H9 (cell line): ENCODE measurements around the gene LRRC7. TPM values are rescaled to one million over a fixed set of nuclear protein-coding genes. Genes with fewer than 3 reads are reported as not detected.

ENCODE experiments used
- DNase-seq: peaks from one replicate; pipeline ENCODE4 v3.0.0-alpha.2; 2017
- H2AFZ ChIP-seq: one replicate; pipeline ENCODE4 v1.6.1; 2013; ENCODE audit warnings: mild to moderate bottlenecking, low read length, control low read depth, moderate library complexity
- H2AK5ac ChIP-seq: 2 replicates; pipeline ENCODE4 v1.6.1; 2013; ENCODE audit warnings: low read length, control low read depth, mixed read lengths; ENCODE audit not compliant: insufficient read length
- H2BK120ac ChIP-seq: one replicate; pipeline ENCODE4 v1.6.1; 2013; ENCODE audit warnings: low read depth, mild to moderate bottlenecking, low read length, control low read depth, inconsistent platforms; ENCODE audit not compliant: poor library complexity, severe bottlenecking
- H2BK12ac ChIP-seq: 2 replicates; pipeline ENCODE4 v1.6.1; 2013; ENCODE audit warnings: low read length, control low read depth, mixed read lengths, low read depth; ENCODE audit not compliant: insufficient read length
- H2BK15ac ChIP-seq: 2 replicates; pipeline ENCODE4 v1.6.1; 2013; ENCODE audit warnings: low read depth, low read length, control low read depth
- H2BK20ac ChIP-seq: one replicate; pipeline ENCODE4 v1.6.1; 2013; ENCODE audit warnings: low read depth, mild to moderate bottlenecking, low read length, control low read depth, inconsistent platforms; ENCODE audit not compliant: poor library complexity, severe bottlenecking
- H2BK5ac ChIP-seq: 2 replicates; pipeline ENCODE4 v1.6.1; 2013; ENCODE audit warnings: low read length, control low read depth, mixed read lengths; ENCODE audit not compliant: insufficient read length
- H3K14ac ChIP-seq: 2 replicates; pipeline ENCODE4 v1.6.1; 2013; ENCODE audit warnings: low read length, control low read depth; ENCODE audit not compliant: insufficient read depth
- H3K18ac ChIP-seq: 2 replicates; pipeline ENCODE4 v1.6.1; 2013; ENCODE audit warnings: low read depth, mild to moderate bottlenecking, mixed read lengths, low read length, control low read depth; ENCODE audit not compliant: insufficient read length
- H3K23ac ChIP-seq: 2 replicates; pipeline ENCODE4 v1.6.1; 2013; ENCODE audit warnings: low read length, control low read depth, mixed read lengths, low read depth; ENCODE audit not compliant: insufficient read length
- H3K23me2 ChIP-seq: 2 replicates; pipeline ENCODE4 v1.6.1; 2013; ENCODE audit warnings: low read depth, mild to moderate bottlenecking, mixed read lengths, low read length, control low read depth; ENCODE audit not compliant: insufficient read length, poor library complexity, severe bottlenecking
- H3K27ac ChIP-seq: 2 replicates; pipeline ENCODE4 v1.5.1; 2013; ENCODE audit warnings: low read length, control low read depth, mixed read lengths, low read depth; ENCODE audit not compliant: insufficient read length
- H3K27me3 ChIP-seq: 2 replicates; pipeline ENCODE4 v1.6.1; 2013; ENCODE audit warnings: low read length, control low read depth, inconsistent platforms; ENCODE audit not compliant: insufficient read depth
- H3K4ac ChIP-seq: 2 replicates; pipeline ENCODE4 v1.6.1; 2013; ENCODE audit warnings: low read depth, mild to moderate bottlenecking, control low read depth, inconsistent platforms, low read length, moderate library complexity
- H3K4me1 ChIP-seq: 2 replicates; pipeline ENCODE4 v1.6.1; 2013; ENCODE audit warnings: low read length, control low read depth, inconsistent platforms; ENCODE audit not compliant: insufficient read depth
- H3K4me2 ChIP-seq: 2 replicates; pipeline ENCODE4 v1.6.1; 2013; ENCODE audit warnings: low read length, control low read depth, mixed read lengths; ENCODE audit not compliant: insufficient read length, insufficient read depth
- H3K56ac ChIP-seq: 2 replicates; pipeline ENCODE4 v1.6.1; 2013; ENCODE audit warnings: low read depth, mild to moderate bottlenecking, mixed read lengths, low read length, control low read depth; ENCODE audit not compliant: insufficient read length
- H3K79me1 ChIP-seq: 2 replicates; pipeline ENCODE4 v1.6.1; 2013; ENCODE audit warnings: low read depth, mild to moderate bottlenecking, moderate library complexity, low read length, control low read depth, inconsistent platforms; ENCODE audit not compliant: insufficient read depth, poor library complexity, severe bottlenecking
- H3K79me2 ChIP-seq: 2 replicates; pipeline ENCODE4 v1.6.1; 2013; ENCODE audit warnings: low read length, control low read depth, inconsistent platforms; ENCODE audit not compliant: insufficient read depth
- H3K9ac ChIP-seq: 2 replicates; pipeline ENCODE4 v1.6.1; 2013; ENCODE audit warnings: low read length, control low read depth, mixed read lengths; ENCODE audit not compliant: insufficient read length; ENCODE audit errors: extremely low read depth
- H3K9me3 ChIP-seq: one replicate; pipeline ENCODE4 v1.6.1; 2013; ENCODE audit warnings: low read depth, low read length, inconsistent platforms; ENCODE audit not compliant: control insufficient read depth
- H3T11ph ChIP-seq: one replicate; pipeline ENCODE4 v1.6.1; 2013; ENCODE audit warnings: mild to moderate bottlenecking, low read length, control low read depth, inconsistent platforms
- H4K20me1 ChIP-seq: one replicate; pipeline ENCODE4 v1.6.1; 2013; ENCODE audit not compliant: control insufficient read depth, insufficient read length, insufficient read depth
- H4K5ac ChIP-seq: 2 replicates; pipeline ENCODE4 v1.6.1; 2013; ENCODE audit warnings: low read depth, mild to moderate bottlenecking, mixed read lengths, low read length, control low read depth; ENCODE audit not compliant: insufficient read length
- H4K8ac ChIP-seq: replicated peaks from 2 replicates; pipeline ENCODE4 v1.6.1; 2013; ENCODE audit warnings: low read length, control low read depth, mixed read lengths, low read depth; ENCODE audit not compliant: insufficient read length
- H4K91ac ChIP-seq: 2 replicates; pipeline ENCODE4 v1.6.1; 2013; ENCODE audit warnings: low read depth, mild to moderate bottlenecking, moderate library complexity, mixed read lengths, low read length, control low read depth; ENCODE audit not compliant: insufficient read length
- H3K27ac Mint-ChIP-seq, 3 experiments: 2 replicates in 2 of 3; 3 replicates in 1 of 3; pipeline ENCODE4 v1.8.0; 2020 to 2021; ENCODE audit warnings: mixed read lengths in 3 of 3, mild to moderate bottlenecking in 1 of 3, moderate library complexity in 1 of 3
- H3K27me3 Mint-ChIP-seq: 2 replicates; pipeline ENCODE4 v1.8.0; 2021; ENCODE audit warnings: low read depth, mild to moderate bottlenecking, moderate library complexity, mixed read lengths
- H3K36me3 Mint-ChIP-seq, 3 experiments: 2 replicates in 2 of 3; 3 replicates in 1 of 3; pipeline ENCODE4 v1.8.0; 2020 to 2021; ENCODE audit warnings: low read depth in 3 of 3, mixed read lengths in 3 of 3; ENCODE audit not compliant: insufficient read depth in 1 of 3
- H3K4me1 Mint-ChIP-seq, 2 experiments: 2 replicates each; pipeline ENCODE4 v1.8.0; 2020; ENCODE audit warnings: mixed read lengths in 2 of 2
- H3K4me3 Mint-ChIP-seq, 2 experiments: 2 replicates in 1 of 2; 3 replicates in 1 of 2; pipeline ENCODE4 v1.8.0; 2020 to 2021; ENCODE audit warnings: mild to moderate bottlenecking in 2 of 2, mixed read lengths in 2 of 2, moderate library complexity in 1 of 2
- H3K9me3 Mint-ChIP-seq, 2 experiments: 2 replicates in 1 of 2; 3 replicates in 1 of 2; pipeline ENCODE4 v1.8.0; 2020; ENCODE audit warnings: mild to moderate bottlenecking in 2 of 2, mixed read lengths in 2 of 2, moderate library complexity in 1 of 2
- WGBS: extraction: QIAGEN DNeasy Blood & Tissue Kit; methylation state at CpG from one replicate; pipeline ENCODE4 v1.1.7; 2013; ENCODE audit warnings: missing lambda C conversion rate, low lambda C conversion rate, mixed read lengths; ENCODE audit not compliant: insufficient read length; ENCODE audit errors: extremely low coverage; 5-methylcytosine and 5-hydroxymethylcytosine counted together
- total RNA-seq: library from RNA; stranded (reverse); gene quantifications from 2 replicates; pipeline ENCODE4 v1.2.1, GENCODE V29; 2021
- TF ChIP-seq, protein P1 (sequence below): fragments of 200-600 bp; sonication (generic); conservative IDR thresholded peaks from 3 replicates; pipeline ENCODE4 v1.8.0; 2021; ENCODE audit warnings: antibody characterized with exemption, mild to moderate bottlenecking

The LRRC7 gene
- total RNA-seq, 1 experiment from 2014 or later, result not detected

DNA sequence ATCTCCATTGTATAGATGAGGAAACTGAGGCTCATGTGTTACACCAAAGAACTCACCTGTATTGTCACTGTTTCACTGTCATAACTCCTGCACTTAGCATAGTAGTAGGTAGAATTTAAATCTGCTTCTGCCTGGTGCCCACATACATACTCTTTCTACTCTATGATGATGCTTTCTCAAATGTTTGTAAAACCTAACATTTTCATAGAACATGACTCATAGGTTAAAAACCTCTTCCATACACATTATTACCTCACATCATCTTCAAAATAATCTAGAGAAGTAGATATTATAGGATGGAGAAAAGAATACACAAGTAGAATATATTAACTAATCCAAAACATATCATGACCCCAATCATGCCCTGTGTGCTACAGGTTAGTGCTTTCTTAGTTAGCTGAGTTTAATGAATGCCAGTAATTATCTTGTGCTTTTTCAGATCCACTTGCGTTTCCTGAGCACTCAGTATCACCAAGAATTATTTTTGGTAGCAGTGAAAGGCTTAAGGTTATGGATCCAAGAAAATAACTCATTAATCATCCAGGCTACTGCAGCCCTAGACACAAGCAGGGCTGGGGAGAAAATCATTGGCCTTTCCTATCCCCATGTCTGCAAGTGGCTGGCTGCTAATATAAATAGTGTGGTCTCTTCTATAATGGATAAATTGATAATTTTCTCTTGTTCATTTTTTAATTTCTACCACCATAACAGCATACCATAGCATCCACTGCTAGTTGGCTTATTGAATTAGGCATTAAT is 480.8 kb downstream of the LRRC7 start:
- H3K9ac ChIP-seq, result no peak overlapping the region

More for the DNA sequence above, 480.8 kb downstream of the LRRC7 start:
- Histone ChIP-seq H3K27ac (no peak overlapping the region), H3K27me3 (no peaks in the 10 kb centered on the region), H3K4me2 (no peak overlapping the region), H4K8ac (no peak overlapping the region), H3K14ac (no peak overlapping the region), H3K4me1 (no peaks in the 10 kb centered on the region), H4K20me1 (no peaks in the 10 kb centered on the region), H3K9me3 (no peaks in the 10 kb centered on the region), H3K23me2 (no peaks in the 10 kb centered on the region), H3T11ph (no peak overlapping the region), H3K4ac (no peak overlapping the region), H2AK5ac (no peak overlapping the region), H2BK20ac (no peak overlapping the region), H3K23ac (no peak overlapping the region), H2BK12ac (no peak overlapping the region), H3K79me2 (no peaks in the 10 kb centered on the region), H2BK5ac (no peak overlapping the region), H3K18ac (no peak overlapping the region), H2BK120ac (no peak overlapping the region), H3K56ac (no peak overlapping the region), H2AFZ (no peak overlapping the region), H4K5ac (no peak overlapping the region), H4K91ac (no peak overlapping the region), H3K79me1 (no peaks in the 10 kb centered on the region), H2BK15ac (no peak overlapping the region)
- H3K4me3 Mint-ChIP-seq, result no peak overlapping the region
- TF ChIP-seq, protein P1, sequence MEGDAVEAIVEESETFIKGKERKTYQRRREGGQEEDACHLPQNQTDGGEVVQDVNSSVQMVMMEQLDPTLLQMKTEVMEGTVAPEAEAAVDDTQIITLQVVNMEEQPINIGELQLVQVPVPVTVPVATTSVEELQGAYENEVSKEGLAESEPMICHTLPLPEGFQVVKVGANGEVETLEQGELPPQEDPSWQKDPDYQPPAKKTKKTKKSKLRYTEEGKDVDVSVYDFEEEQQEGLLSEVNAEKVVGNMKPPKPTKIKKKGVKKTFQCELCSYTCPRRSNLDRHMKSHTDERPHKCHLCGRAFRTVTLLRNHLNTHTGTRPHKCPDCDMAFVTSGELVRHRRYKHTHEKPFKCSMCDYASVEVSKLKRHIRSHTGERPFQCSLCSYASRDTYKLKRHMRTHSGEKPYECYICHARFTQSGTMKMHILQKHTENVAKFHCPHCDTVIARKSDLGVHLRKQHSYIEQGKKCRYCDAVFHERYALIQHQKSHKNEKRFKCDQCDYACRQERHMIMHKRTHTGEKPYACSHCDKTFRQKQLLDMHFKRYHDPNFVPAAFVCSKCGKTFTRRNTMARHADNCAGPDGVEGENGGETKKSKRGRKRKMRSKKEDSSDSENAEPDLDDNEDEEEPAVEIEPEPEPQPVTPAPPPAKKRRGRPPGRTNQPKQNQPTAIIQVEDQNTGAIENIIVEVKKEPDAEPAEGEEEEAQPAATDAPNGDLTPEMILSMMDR, result no peak
- H3K4me1 Mint-ChIP-seq, result no peaks in the 10 kb centered on the region
- H3K36me3 Mint-ChIP-seq, result no peaks in the 10 kb centered on the region
- H3K9me3 Mint-ChIP-seq, result no peaks in the 10 kb centered on the region
- H3K27ac Mint-ChIP-seq, result no peak overlapping the region; a peak in 1 of 7 replicates
- no peaks in the 10 kb centered on the region for H3K27me3 Mint-ChIP-seq
- WGBS, result no CpG with 5 or more reads among the region's 1 CpG
- no peak for DNase-seq
